Activated T-cell treated with anti-CD3 and anti-CD28 coated beads, Interleukin-2, amount 50 U/mL, for 4 hours (primary cell): ENCODE data around the gene PAQR5. TPM values are rescaled to one million over a fixed set of nuclear protein-coding genes. Genes with fewer than 3 reads are reported as not detected.
A peak's percentile ranks its signal among the peaks of the same experiment; 100 is the strongest.

Experiments
- ATAC-seq, 2 donors: fragments of 200-7000 bp; cut with Tn5 transposase; one replicate each; pipeline ENCODE4 v1.10.0; 2021
- DNase-seq: peaks from one replicate; pipeline ENCODE4 v3.0.0-alpha.2; 2020
- H3K27me3 Mint-ChIP-seq: one replicate; pipeline ENCODE4 v1.8.0; 2021; ENCODE audit warnings: low read depth, mixed read lengths
- H3K36me3 Mint-ChIP-seq: one replicate; pipeline ENCODE4 v1.8.0; 2022; ENCODE audit warnings: mixed read lengths; ENCODE audit not compliant: insufficient read depth
- H3K4me1 Mint-ChIP-seq: one replicate; pipeline ENCODE4 v1.8.0; 2021; ENCODE audit warnings: low read depth, mixed read lengths
- H3K4me3 Mint-ChIP-seq: one replicate; pipeline ENCODE4 v1.8.0; 2021; ENCODE audit warnings: mild to moderate bottlenecking, moderate library complexity, mixed read lengths
- H3K9me3 Mint-ChIP-seq: one replicate; pipeline ENCODE4 v1.8.0; 2021; ENCODE audit warnings: mixed read lengths
- total RNA-seq, 3 donors: library from RNA; stranded (reverse); gene quantifications; one replicate each; pipeline ENCODE4 v1.2.1, GENCODE V29; 2021

PAQR5 gene
- total RNA-seq, 3 donors from 2014 or later = 0.05 to 0.14 TPM; not detected in 1

DNA sequence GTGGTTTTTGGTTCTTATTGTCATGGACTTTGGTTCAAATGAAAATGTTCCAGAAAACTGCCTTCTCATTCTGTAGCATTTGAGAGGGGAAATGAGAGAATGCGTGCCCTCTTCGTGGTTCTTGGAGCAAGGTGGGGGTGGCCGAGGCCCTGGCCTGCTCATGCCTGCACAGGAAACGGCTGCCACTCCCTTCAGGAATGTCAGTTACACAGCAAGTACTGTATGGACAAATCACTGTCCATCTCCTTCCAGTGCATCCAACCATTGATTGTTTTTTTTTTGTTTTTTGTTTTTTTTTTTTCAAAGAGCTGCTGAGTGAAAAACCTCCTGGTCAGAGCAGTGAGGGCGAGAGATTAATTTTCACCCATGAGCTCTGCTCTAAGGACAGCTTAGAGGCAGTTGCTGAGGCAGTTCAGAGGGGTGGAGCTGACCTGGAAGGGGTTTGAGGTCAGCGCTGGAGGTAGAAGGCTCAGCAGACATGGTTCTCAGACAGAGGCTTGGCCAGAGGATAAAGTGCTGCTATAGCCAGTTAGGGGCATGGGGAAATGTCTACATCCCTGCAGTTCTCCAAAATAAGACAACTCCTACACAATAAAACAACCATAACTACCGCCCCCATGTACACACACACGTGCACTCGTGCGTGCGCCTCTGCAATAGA, 95.2 kb downstream of the PAQR5 start:
- Mint-ChIP-seq H3K27me3 (peaks cover 5% of the 10 kb centered on the region), H3K4me1 (peaks cover 10% of the 10 kb centered on the region), H3K4me3 (no peak overlapping the region), H3K9me3 (no peaks in the 10 kb centered on the region), H3K36me3 (no peaks in the 10 kb centered on the region)
- ATAC-seq = no peak
- no peak for DNase-seq

DNA sequence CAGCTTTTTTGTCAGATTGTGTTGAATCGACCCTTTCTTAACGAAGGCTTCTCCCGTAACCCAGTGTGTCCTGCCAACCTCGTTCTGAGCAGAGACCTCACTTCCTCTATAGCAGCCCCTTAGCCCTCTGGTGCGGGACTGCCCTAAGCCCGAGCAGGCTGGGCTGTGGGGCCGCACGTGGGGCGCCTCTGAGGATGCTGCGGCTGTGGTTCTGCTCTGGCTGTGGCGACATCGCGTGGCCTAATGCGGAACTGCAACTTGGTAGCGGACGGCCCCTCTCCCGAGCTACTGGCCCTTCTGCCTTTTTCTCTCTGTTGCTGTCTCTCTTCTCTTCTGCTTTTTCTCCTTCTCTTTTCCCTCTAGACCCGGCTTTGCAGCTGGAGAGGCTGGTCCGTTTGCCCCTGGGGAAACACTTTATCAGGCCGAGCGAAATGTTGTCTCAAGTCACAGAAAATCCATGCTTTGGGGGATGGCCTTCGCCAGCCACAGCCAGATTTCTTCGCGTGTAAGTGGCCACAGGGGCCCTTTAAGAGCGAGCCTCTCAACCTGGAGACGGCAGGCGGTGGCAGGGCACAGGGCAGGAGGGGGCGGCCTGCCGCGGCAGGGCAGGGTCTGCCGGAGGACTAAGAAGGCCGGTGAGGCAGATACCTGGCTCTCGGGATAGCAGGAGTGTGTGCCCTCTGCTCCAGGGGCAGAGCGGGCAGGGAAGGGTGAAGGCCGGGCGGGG, 96.0 kb downstream of the PAQR5 start:
- ATAC-seq (peak; percentile 93 to 95), DNase-seq (peak; percentile 84)
- Mint-ChIP-seq H3K36me3 (no peaks in the 10 kb centered on the region), H3K9me3 (no peaks in the 10 kb centered on the region), H3K27me3 (peaks cover 5% of the 10 kb centered on the region), H3K4me1 (peaks cover 10% of the 10 kb centered on the region), H3K4me3 (no peak overlapping the region)

DNA sequence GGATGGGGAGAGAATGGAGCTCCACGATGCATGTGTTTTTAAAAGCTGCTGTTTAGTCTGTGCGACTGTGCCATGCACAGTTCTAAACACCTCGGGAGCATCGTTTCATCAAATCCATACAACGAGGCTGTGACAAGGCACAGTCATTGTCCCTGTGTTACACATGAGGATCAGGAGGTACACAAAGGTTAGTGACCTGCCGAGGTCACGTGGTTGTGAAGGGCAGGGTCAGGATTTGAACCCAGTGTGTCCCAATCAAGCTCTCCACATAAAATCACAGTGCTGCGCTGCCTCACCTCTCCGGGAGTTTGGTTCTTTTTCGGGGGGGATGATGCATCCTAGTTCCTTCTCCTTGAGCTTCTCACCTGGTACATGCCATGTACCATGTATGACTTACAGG, 96.7 kb downstream of the PAQR5 start:
- no peak overlapping the region for H3K4me3 Mint-ChIP-seq
- no peak for ATAC-seq
- no peak for DNase-seq
- H3K4me1 Mint-ChIP-seq = peaks cover 10% of the 10 kb centered on the region
- peaks cover 5% of the 10 kb centered on the region for H3K27me3 Mint-ChIP-seq
- H3K9me3 Mint-ChIP-seq = no peaks in the 10 kb centered on the region
- no peaks in the 10 kb centered on the region for H3K36me3 Mint-ChIP-seq

GRCh38 chr15:69395991-69396390, 97.3 kb downstream of the PAQR5 start:
- no peaks in the 10 kb centered on the region for H3K36me3 Mint-ChIP-seq
- H3K4me1 Mint-ChIP-seq = peaks cover 11% of the 10 kb centered on the region
- ATAC-seq = no peak
- H3K9me3 Mint-ChIP-seq = no peaks in the 10 kb centered on the region
- H3K27me3 Mint-ChIP-seq = peaks cover 5% of the 10 kb centered on the region
- DNase-seq = no peak
- H3K4me3 Mint-ChIP-seq = no peak overlapping the region

- DNase-seq = no peak
- no peak for ATAC-seq
- no peaks in the 10 kb centered on the region for H3K9me3 Mint-ChIP-seq
- H3K4me3 Mint-ChIP-seq = no peak overlapping the region
- no peaks in the 10 kb centered on the region for H3K36me3 Mint-ChIP-seq
- peaks cover 13% of the 10 kb centered on the region for H3K4me1 Mint-ChIP-seq
- peaks cover 3% of the 10 kb centered on the region for H3K27me3 Mint-ChIP-seq
Measured at GRCh38 chr15:69398491-69398891, 99.8 kb downstream of the PAQR5 start.

GRCh38 chr15:69400850-69401249, 102.1 kb downstream of the PAQR5 start:
- Mint-ChIP-seq H3K4me1 (peaks cover 7% of the 10 kb centered on the region), H3K9me3 (no peaks in the 10 kb centered on the region), H3K4me3 (no peak overlapping the region), H3K27me3 (peaks cover 3% of the 10 kb centered on the region), H3K36me3 (no peaks in the 10 kb centered on the region)
- no peak for DNase-seq
- peak; percentile 84 to 93 for ATAC-seq

GRCh38 chr15:69402816-69403215, 104.1 kb downstream of the PAQR5 start:
- Mint-ChIP-seq H3K36me3 (no peaks in the 10 kb centered on the region), H3K4me1 (peaks cover 7% of the 10 kb centered on the region), H3K4me3 (no peak overlapping the region), H3K9me3 (no peaks in the 10 kb centered on the region), H3K27me3 (peaks cover 9% of the 10 kb centered on the region)
- no peak for DNase-seq
- ATAC-seq = no peak

GRCh38 chr15:69403594-69403993, 104.9 kb downstream of the PAQR5 start:
- no peaks in the 10 kb centered on the region for H3K9me3 Mint-ChIP-seq
- no peak for ATAC-seq
- no peak for DNase-seq
- H3K36me3 Mint-ChIP-seq = no peaks in the 10 kb centered on the region
- H3K4me1 Mint-ChIP-seq = peaks cover 3% of the 10 kb centered on the region
- peaks cover 9% of the 10 kb centered on the region for H3K27me3 Mint-ChIP-seq
- no peak overlapping the region for H3K4me3 Mint-ChIP-seq

DNA sequence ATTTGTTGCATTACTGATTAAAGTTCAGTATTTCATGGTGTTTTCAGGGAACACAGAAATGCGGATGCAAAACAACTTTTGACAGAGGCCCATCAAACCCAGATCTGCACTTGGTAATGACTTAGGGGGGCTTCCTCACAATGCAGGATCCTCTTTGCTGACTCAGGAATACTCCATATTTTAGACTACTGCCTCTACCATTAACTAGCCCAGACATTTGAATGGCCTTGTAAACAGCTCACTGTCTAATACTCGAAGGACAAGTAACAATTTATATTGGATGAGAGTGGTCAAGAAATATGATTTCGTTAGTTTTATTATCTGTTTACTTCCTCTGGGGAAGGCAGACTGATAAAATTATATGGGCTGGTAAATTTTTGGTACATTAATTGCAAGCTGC, 106.4 kb downstream of the PAQR5 start:
- no peaks in the 10 kb centered on the region for H3K36me3 Mint-ChIP-seq
- DNase-seq = no peak
- H3K27me3 Mint-ChIP-seq = peaks cover 9% of the 10 kb centered on the region
- no peak overlapping the region for H3K4me3 Mint-ChIP-seq
- peaks cover 3% of the 10 kb centered on the region for H3K4me1 Mint-ChIP-seq
- ATAC-seq = no peak
- no peaks in the 10 kb centered on the region for H3K9me3 Mint-ChIP-seq

DNA sequence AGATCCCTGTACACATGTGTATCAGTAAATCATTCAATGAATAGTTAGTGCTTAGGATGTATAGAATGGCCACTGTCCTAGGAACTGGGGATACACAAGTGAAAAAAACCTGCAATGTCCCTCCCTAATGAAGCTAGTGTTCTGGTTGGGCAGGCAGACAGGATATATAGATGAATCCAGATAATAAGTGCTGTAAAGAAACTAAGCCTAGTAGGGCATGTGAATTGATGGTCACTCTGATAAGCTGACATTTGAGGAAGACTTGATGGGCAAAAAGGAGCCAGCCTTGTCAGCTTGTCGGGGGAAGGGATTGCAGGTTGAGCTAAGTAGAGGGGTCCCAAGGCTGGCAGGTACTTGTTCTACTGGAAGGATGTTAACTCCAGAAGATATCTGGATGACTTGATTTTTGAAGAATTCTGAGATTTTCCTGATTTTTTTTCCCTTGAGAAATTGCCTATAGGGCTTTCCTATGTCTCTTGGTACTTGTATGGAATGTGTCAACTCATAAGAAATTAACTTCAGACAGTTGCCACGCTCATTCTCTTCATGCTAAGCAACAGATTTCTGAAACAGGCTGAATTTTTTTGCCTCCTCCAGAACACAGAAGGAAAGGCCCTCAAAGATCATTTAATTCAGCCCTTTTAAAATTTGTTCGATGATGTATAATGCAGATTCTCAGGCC, 109.1 kb downstream of the PAQR5 start:
- ATAC-seq (no peak), DNase-seq (no peak)
- Mint-ChIP-seq H3K27me3 (peaks cover 9% of the 10 kb centered on the region), H3K9me3 (no peaks in the 10 kb centered on the region), H3K4me3 (no peak overlapping the region), H3K36me3 (no peaks in the 10 kb centered on the region), H3K4me1 (no peaks in the 10 kb centered on the region)

GRCh38 chr15:69408841-69409240, 110.1 kb downstream of the PAQR5 start:
- peaks cover under 1% of the 10 kb centered on the region for H3K4me1 Mint-ChIP-seq
- no peaks in the 10 kb centered on the region for H3K9me3 Mint-ChIP-seq
- ATAC-seq (no peak), DNase-seq (no peak)
- H3K27me3 Mint-ChIP-seq = peaks cover 6% of the 10 kb centered on the region
- H3K36me3 Mint-ChIP-seq = no peaks in the 10 kb centered on the region
- H3K4me3 Mint-ChIP-seq = no peak overlapping the region

DNA sequence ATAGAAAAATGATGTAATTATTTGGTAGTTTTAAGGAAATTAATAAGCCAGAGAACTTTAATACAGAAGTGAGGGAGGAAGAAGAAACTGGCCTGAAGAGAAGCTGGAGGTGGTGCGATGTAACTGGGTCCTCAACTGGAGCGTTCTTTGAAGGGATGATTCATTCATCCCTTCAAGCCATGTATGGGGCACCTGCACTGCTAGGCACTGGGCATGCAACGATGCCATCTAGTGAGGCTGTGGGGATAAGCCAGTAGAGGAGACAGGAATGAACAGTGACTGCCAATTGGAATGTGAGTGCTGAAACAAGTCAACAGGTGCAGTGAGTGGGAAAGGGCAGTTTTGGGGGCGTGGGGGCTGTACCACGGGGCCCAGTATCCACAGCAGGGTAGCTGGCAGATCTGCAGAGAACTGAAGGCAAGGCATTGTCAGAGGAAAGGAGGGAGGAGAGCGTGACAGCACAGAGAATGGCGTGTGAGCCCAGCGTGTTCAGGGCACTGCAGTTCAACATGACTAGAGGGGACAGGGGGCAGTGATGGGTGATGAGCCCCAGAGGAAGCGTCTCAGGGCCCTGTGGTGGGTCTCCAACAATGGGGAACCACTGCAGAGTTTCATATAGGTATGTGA, 111.6 kb downstream of the PAQR5 start:
- no peaks in the 10 kb centered on the region for H3K9me3 Mint-ChIP-seq
- H3K4me3 Mint-ChIP-seq = no peak overlapping the region
- H3K36me3 Mint-ChIP-seq = no peaks in the 10 kb centered on the region
- peaks cover 6% of the 10 kb centered on the region for H3K4me1 Mint-ChIP-seq
- ATAC-seq (no peak), DNase-seq (no peak)
- H3K27me3 Mint-ChIP-seq = peaks cover 9% of the 10 kb centered on the region

DNA sequence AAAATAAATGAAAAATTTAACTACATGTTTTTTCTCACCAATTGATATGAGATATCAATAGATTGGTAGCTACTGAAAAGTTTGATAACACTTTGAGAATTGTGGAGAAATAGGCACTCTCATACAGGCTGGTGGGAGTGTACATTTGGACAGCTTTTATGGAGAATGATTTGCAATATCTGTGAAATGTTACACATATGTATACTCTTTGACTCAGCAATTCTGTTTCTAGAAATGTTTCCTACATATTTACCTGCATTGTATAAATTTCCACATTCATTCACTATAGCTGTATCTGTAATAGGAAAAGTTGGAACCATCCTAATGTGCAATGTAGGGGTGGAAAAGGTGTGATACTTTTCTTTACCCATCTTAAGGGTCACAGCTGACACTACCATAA, 113.6 kb downstream of the PAQR5 start:
- Mint-ChIP-seq H3K4me1 (peaks cover 6% of the 10 kb centered on the region), H3K27me3 (peaks cover 7% of the 10 kb centered on the region), H3K36me3 (no peaks in the 10 kb centered on the region), H3K4me3 (no peak overlapping the region), H3K9me3 (no peaks in the 10 kb centered on the region)
- DNase-seq = no peak
- ATAC-seq = no peak

DNA sequence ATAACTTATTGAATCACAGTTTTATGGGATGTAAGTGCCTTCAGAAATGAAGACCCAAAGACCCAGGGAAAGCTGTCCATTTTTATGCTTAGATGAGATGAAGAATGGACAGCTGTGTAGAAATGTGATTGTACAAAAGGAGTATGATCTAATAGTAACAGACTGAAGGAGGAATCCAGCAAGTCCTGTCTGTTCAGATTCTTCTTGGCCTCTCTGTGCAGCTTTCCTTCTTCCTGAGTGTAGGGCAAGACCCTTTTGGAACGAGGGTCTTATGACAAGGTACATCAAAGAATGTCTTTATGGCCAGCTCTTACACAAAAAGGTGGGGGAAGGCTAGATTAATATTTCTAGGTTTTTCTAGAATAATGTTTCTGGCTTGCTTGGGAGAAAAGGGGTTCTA, 114.0 kb downstream of the PAQR5 start:
- Mint-ChIP-seq H3K9me3 (no peaks in the 10 kb centered on the region), H3K4me3 (no peak overlapping the region), H3K27me3 (peaks cover 5% of the 10 kb centered on the region), H3K36me3 (no peaks in the 10 kb centered on the region), H3K4me1 (peaks cover 6% of the 10 kb centered on the region)
- ATAC-seq (no peak), DNase-seq (no peak)
